OCI-LY7 (cell line): Measurements from ENCODE around the gene COPE. TPM values are rescaled to one million over a fixed set of nuclear protein-coding genes. Genes with fewer than 3 reads are reported as not detected.

Source experiments
- BruUV-seq: library from RNA; stranded (reverse); fragments of 400-500 nt; replicated peaks from 2 replicates; lab custom pipeline; 2021; lab: Mats Ljungman, UMichigan
- CTCF ChIA-PET: fragments of 300-600 bp; sonication (Branson Sonifier 250); formaldehyde crosslinking; loops from one replicate; lab custom pipeline; 2022; ENCODE audit warnings: antibody characterized with exemption; ENCODE audit not compliant: unreplicated experiment; lab: Charles Lee
- POLR2A ChIA-PET: fragments of 300-600 bp; sonication (Branson Sonifier 250); formaldehyde crosslinking; loops from one replicate; lab custom pipeline; 2022; ENCODE audit warnings: antibody characterized with exemption; lab: Charles Lee
- DNase-seq: peaks from one replicate; pipeline ENCODE4 v3.0.0-alpha.2; 2015; ENCODE audit warnings: low spot score
- H2AFZ ChIP-seq: fragments of 200-600 bp; sonication (generic), shearing (Covaris generic); 2 replicates; pipeline ENCODE4 v1.6.1; 2014; ENCODE audit warnings: mild to moderate bottlenecking, antibody characterized with exemption, low read length, moderate library complexity
- H3K27ac ChIP-seq: fragments of 200-600 bp; sonication (generic); 2 replicates; pipeline ENCODE4 v1.5.1; 2014; ENCODE audit warnings: mixed run types, low read depth, mild to moderate bottlenecking, moderate library complexity, low read length, inconsistent platforms; ENCODE audit not compliant: poor library complexity, severe bottlenecking
- H3K36me3 ChIP-seq: fragments of 200-600 bp; sonication (generic); 2 replicates; pipeline ENCODE4 v1.6.1; 2014; ENCODE audit warnings: mild to moderate bottlenecking, antibody characterized with exemption, low read length, moderate library complexity, mixed read lengths; ENCODE audit not compliant: insufficient read depth
- H3K4me1 ChIP-seq: fragments of 200-600 bp; sonication (generic); 2 replicates; pipeline ENCODE4 v1.5.1; 2014; ENCODE audit warnings: mild to moderate bottlenecking, low read length; ENCODE audit not compliant: insufficient read depth, poor library complexity, severe bottlenecking
- H3K4me2 ChIP-seq: fragments of 200-600 bp; sonication (generic); 2 replicates; pipeline ENCODE4 v1.6.1; 2014; ENCODE audit warnings: mild to moderate bottlenecking, low read length
- H3K4me3 ChIP-seq: fragments of 200-600 bp; sonication (generic); 2 replicates; pipeline ENCODE4 v1.5.1; 2014; ENCODE audit warnings: mild to moderate bottlenecking, low read depth, low read length; ENCODE audit not compliant: poor library complexity, severe bottlenecking
- H3K79me2 ChIP-seq: fragments of 200-600 bp; sonication (generic); 2 replicates; pipeline ENCODE4 v1.6.1; 2016; ENCODE audit warnings: low read depth, mild to moderate bottlenecking, low read length, moderate library complexity, mixed read lengths; ENCODE audit not compliant: insufficient read depth
- H3K9me2 ChIP-seq: fragments of 200-600 bp; sonication (generic); 2 replicates; pipeline ENCODE4 v1.6.1; 2016; ENCODE audit warnings: mild to moderate bottlenecking, low read length, mixed read lengths; ENCODE audit not compliant: insufficient read depth
- H3K9me3 ChIP-seq: fragments of 200-600 bp; sonication (generic); 2 replicates; pipeline ENCODE4 v1.6.1; 2014; ENCODE audit warnings: mild to moderate bottlenecking, mixed run types, low read length, mixed read lengths
- H4K20me1 ChIP-seq: fragments of 200-600 bp; sonication (generic); 2 replicates; pipeline ENCODE4 v1.6.1; 2014; ENCODE audit warnings: mild to moderate bottlenecking, antibody characterized with exemption, low read length, moderate library complexity, mixed read lengths; ENCODE audit not compliant: insufficient read depth
- EZH2phosphoT487 ChIP-seq: fragments of 200-600 bp; sonication (generic); IDR thresholded peaks from 2 replicates; pipeline ENCODE4 v1.6.1; 2018; ENCODE audit warnings: low read depth, borderline replicate concordance, mild to moderate bottlenecking, mixed run types, antibody characterized with exemption, low read length, moderate library complexity, mixed read lengths
- intact Hi-C: fragments of 100-400 bp; cut with micrococcal nuclease; formaldehyde crosslinking; loops from one replicate; pipeline ENCODE4 v1.10.0; 2022; ENCODE audit not compliant: unreplicated experiment
- total RNA-seq, 2 experiments: library from RNA; depleted of rRNA in 1 of 2; stranded (reverse); fragments of >200 nt in 1 of 2; shearing (Covaris generic) in 1 of 2; gene quantifications; 2 replicates each; pipeline ENCODE4 v1.2.3, GENCODE V29; 2014 to 2022
- TF ChIP-seq, protein P1 (sequence below): fragments of 200-600 bp; sonication (generic); conservative IDR thresholded peaks from 2 replicates; pipeline ENCODE4 v1.5.1; 2014; ENCODE audit warnings: mild to moderate bottlenecking, antibody characterized with exemption, low read length, moderate library complexity, mixed read lengths

The COPE gene
- total RNA-seq, 2 experiments from 2014 or later, result 255 to 256 TPM

DNA sequence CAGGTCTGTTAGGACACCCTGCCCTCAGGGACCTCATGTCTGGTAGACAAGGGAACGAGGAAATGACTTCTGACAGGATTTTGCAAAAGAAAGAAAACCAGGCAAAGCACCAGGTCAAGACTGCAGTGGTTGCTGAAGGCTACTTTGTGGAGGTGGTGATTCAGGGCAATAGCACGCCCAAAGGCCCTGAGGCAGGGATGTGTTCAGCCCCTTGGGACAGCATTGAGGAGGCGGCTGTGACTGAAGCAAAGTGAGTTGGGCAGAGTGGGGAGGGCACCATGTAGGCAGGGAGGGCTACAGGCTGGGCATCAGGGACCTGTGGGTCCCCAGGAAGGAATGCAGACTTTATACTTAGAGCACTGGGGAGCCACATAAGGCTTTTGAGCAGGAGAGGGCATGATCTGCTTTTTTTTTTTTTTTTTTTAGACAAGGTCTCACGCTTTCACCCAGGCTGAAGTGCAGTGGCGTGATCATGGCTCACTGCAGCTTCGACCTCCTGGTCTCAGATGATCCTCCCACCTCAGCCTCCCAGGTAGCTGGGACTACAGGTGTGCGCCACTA is 32.6 kb upstream of the COPE start:
- Histone ChIP-seq H3K27ac (no peak overlapping the region), H3K36me3 (no peaks in the 10 kb centered on the region), H3K4me2 (no peak overlapping the region), H3K9me3 (no peaks in the 10 kb centered on the region), H3K4me3 (no peak overlapping the region), H2AFZ (no peak overlapping the region), H3K9me2 (no peaks in the 10 kb centered on the region), H4K20me1 (no peaks in the 10 kb centered on the region), H3K79me2 (no peaks in the 10 kb centered on the region), H3K4me1 (peaks cover 33% of the 10 kb centered on the region)
- no TSS peak for BruUV-seq
- TF ChIP-seq EZH2phosphoT487, result no peak
- TF ChIP-seq, protein P1, sequence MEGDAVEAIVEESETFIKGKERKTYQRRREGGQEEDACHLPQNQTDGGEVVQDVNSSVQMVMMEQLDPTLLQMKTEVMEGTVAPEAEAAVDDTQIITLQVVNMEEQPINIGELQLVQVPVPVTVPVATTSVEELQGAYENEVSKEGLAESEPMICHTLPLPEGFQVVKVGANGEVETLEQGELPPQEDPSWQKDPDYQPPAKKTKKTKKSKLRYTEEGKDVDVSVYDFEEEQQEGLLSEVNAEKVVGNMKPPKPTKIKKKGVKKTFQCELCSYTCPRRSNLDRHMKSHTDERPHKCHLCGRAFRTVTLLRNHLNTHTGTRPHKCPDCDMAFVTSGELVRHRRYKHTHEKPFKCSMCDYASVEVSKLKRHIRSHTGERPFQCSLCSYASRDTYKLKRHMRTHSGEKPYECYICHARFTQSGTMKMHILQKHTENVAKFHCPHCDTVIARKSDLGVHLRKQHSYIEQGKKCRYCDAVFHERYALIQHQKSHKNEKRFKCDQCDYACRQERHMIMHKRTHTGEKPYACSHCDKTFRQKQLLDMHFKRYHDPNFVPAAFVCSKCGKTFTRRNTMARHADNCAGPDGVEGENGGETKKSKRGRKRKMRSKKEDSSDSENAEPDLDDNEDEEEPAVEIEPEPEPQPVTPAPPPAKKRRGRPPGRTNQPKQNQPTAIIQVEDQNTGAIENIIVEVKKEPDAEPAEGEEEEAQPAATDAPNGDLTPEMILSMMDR, result no peak
- POLR2A ChIA-PET, result no interaction called here
- no peak for DNase-seq
- CTCF ChIA-PET, result no interaction called here
- intact Hi-C loops, result no loop called here

DNA sequence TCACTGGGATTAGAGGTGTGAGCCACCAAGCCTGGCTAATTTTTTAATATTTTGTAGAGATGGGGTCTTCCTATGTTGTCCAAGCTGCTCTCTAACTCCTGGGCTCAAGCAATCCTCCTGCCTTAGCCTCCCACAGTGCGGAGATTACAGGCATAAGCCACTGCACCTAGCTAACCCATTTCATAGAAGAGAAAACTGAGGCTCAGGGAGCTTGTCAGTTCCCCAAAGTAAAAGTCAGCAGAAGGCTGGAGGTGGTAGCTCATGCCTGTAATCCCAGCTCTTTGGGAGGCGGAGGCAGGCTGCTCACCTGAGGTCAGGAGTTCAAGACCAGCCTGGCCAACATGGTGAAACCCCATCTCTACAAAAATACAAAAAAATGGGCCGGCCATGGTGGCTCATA is 30.7 kb upstream of the COPE start:
- POLR2A ChIA-PET, result interaction anchor here (0.6 to 1.9 kb wide), 3 partner anchors 31 to 76 kb away, joined by 3 to 6 read pairs (median 5); partner anchors contain the start of genes COPE and DDX49
- intact Hi-C loops, result no loop called here

More for the DNA sequence above, 30.7 kb upstream of the COPE start:
- H3K79me2 ChIP-seq, result no peaks in the 10 kb centered on the region
- H3K9me3 ChIP-seq, result no peaks in the 10 kb centered on the region
- DNase-seq, result no peak
- no TSS peak for BruUV-seq
- H3K36me3 ChIP-seq, result no peaks in the 10 kb centered on the region
- H3K27ac ChIP-seq, result no peak overlapping the region
- H2AFZ ChIP-seq, result peak overlapping the region; percentile 17; the same call in 1 of the 2 replicates
- H3K9me2 ChIP-seq, result no peaks in the 10 kb centered on the region
- peaks cover 47% of the 10 kb centered on the region for H3K4me1 ChIP-seq
- H3K4me3 ChIP-seq, result no peak overlapping the region
- CTCF ChIA-PET, result no interaction called here
- TF ChIP-seq EZH2phosphoT487, result no peak
- TF ChIP-seq, protein P1, result no peak
- H3K4me2 ChIP-seq, result no peak overlapping the region
- no peaks in the 10 kb centered on the region for H4K20me1 ChIP-seq
